ENCODE data around the gene ALDH1A3.

The ALDH1A3 gene

DNA sequence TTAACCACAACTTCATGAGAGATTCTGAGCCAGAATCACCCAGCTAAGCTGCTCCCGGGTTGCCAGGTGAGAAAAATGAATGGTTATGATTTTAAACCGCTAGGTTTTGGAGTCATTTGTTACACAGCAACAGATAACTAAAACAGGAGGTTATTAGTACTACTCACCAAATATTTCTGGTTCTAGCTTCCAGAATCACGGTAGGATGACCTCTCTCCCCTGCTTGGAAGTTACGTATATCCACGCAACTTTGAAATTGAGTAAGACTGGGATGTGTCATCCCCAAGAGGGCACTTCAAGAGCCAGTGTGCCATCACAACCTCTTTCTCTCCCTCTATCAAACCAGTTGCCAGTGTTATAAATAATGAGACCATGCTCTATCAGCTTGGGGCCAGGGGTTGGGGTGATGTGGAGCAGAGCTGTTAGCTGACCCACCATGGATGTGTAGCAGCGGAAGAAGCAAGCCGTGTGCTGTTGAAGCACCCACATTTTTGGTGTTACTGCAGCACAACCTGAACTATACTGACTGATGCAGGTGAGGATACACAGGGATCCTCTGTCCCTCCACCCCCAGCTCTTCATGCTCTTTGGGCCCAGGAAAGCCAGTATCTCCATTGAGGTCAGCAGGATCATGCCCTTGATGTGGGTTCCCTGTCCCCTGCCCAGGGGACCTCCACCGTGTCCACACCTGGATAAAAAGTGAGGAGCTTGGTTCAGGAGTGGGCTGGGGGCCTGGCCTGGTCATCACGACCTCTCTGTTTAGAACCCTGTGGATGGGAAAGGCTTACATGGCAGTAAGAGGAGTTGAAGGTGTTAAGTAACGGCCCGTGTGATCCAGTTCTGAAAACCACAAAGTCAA is 19.4 kb upstream of the ALDH1A3 start:
- DNase-seq: no peak

DNA sequence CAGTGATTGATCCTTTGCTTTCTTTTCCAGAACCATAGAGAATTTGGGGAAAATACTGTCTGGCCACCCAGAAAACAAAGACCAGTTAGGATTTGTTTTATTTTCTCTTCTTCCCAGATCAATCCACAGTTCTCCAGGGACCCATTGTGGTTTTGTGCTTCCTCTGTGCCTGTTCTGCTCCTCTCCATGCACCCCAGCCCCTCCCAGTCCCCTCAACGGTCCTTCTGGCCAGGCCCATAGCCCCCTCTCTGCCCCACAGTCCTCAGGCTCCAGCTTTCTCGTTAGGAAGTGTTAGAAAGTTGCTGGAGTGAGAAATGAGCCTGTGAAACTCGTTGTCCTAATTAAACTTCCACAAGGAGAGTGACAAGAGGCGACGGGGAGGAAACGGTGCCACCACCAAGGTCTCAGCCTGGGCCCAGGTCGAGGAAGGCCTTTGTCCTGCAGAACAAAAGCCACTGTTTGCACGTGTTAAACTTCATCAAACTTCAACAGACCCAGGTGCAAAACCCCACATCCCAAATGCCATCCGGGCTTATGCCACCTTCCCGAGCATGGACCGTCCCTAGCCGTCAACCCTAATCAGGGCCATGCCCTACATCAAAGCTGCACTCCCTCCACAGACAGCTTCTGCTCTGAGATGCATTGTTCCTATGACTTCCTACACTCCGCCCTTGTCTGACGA is 18.7 kb upstream of the ALDH1A3 start:
- DNase-seq: no peak

GRCh38 chr15:100861511-100861991 is 18.1 kb upstream of the ALDH1A3 start:
- DNase-seq: no peak

GRCh38 chr15:100862162-100862561 is 17.5 kb upstream of the ALDH1A3 start:
- no peak for DNase-seq

GRCh38 chr15:100863075-100863795 is 16.4 kb upstream of the ALDH1A3 start:
- DNase-seq: peak; percentile 74

DNA sequence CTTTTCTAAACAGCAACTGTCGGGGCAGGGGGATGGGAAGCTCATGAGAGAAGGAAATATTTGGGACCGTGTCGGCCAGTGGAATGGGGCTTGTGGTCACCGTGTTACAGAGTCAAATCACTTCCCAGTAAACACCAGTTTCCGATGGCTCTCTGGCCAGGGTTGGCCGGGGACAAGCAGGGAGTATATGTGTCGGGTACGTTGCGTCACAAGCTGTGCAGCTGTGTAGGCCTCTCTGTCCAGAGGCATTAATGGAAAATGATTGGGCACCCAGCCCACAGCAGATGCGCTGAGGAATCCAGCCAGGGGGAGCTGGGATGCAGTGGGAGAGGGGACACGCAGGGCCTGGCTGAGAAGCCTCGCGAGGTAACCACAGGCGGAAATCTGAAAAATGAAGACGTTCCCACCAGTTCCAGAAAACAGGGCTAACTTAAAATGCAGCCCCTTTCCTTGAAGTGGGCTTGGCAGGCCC is 15.8 kb upstream of the ALDH1A3 start:
- peak; percentile 85 for DNase-seq

- no peak for DNase-seq
Observed at GRCh38 chr15:100866386-100867330, 13.0 kb upstream of the ALDH1A3 start.

- DNase-seq: no peak
Observed at GRCh38 chr15:100867433-100867832, 12.2 kb upstream of the ALDH1A3 start.

- no peak for DNase-seq
Observed at GRCh38 chr15:100869151-100869999, 10.3 kb upstream of the ALDH1A3 start.

GRCh38 chr15:100873029-100873677 is 6.5 kb upstream of the ALDH1A3 start:
- peak; percentile 85 for DNase-seq

DNA sequence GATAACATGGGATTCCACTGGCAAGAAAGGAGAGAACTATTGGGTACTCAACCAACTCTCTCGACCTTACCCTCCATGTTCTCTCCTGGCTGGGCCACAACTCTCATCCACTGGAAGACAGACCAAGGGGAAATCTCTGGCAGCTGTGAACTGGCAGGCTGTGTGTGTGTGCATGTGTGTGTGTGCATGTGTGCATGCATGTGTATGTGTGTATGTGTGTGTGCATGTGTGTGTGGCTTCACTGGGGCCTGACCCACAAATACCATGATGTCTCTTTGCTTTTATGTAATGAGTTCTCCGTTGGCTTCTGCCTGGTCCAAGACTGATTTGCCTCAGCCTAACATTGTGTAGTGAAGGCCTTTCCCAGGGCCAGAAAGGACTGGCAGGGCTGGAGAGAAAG is 4.1 kb upstream of the ALDH1A3 start:
- no peak for DNase-seq

- no peak for DNase-seq
Observed at GRCh38 chr15:100875976-100876375, 3.7 kb upstream of the ALDH1A3 start.

DNA sequence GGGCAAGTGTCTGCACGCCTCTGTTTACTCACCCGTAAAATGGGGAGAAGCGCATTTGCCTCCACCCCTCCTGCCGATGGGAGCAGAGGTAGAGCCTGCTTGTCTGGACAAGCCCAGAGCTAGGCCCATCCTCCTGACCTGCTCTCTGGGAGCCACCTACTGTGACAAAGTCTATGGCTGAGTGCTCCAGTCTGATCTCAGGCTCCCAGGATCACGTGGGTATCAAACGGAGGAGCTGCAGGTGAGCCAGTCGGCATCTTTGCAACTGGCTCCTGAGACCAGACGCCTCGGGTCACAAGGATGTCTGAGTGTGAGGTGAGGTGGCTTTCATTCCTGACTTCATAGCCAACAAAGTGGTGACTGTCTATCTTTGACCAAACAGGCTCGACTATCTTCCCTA is 2.1 kb upstream of the ALDH1A3 start:
- no peak for DNase-seq

DNA sequence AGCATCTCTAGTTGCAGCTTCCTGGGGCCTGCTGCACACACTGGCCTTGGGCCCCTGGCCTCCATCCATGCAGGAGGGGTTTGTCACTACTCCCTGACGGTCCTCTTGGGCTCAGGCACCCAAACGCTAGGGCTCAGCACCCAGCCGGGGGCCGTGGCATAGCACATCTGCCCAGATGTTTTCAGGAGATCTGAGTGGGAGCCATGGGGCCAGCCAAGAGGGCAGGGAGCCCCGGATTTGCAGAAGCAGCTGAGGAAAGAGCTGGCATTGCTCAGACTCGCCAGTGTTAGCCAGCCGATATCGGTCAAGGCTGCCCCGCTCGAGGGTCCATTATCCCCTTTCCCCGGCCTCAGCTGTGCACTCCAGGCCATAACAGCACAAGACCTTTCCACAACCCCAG is 1.5 kb upstream of the ALDH1A3 start:
- no peak for DNase-seq

- no peak for DNase-seq
Observed at GRCh38 chr15:100878648-100879047, 983 bp upstream of the ALDH1A3 start.

DNA sequence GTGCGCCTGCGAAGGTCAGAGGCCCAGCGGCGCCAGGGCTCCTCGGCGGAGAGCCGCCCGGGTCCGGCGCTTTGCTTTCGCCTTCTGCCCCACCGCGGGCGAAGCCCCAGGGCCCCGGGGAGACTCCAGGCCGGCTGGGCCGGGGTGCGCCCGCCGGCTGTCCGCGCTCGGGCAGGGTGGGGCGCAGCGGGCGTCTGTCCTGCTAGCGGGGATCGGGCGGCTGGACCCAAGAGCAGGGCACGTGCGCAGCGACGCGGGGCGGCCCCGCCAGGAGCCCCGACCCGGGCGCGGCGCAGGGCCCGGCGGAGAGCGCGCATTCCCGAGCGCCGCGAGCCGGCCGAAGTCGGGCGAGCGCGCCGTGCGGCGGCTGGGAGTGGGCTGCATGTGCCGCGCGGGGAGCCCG is 569 bp upstream of the ALDH1A3 start:
- no peak for DNase-seq

- DNase-seq: no peak
Observed at GRCh38 chr15:100880139-100880896, 687 bp downstream of the ALDH1A3 start.

GRCh38 chr15:100880897-100881242 is 1.2 kb downstream of the ALDH1A3 start:
- DNase-seq: no peak

DNA sequence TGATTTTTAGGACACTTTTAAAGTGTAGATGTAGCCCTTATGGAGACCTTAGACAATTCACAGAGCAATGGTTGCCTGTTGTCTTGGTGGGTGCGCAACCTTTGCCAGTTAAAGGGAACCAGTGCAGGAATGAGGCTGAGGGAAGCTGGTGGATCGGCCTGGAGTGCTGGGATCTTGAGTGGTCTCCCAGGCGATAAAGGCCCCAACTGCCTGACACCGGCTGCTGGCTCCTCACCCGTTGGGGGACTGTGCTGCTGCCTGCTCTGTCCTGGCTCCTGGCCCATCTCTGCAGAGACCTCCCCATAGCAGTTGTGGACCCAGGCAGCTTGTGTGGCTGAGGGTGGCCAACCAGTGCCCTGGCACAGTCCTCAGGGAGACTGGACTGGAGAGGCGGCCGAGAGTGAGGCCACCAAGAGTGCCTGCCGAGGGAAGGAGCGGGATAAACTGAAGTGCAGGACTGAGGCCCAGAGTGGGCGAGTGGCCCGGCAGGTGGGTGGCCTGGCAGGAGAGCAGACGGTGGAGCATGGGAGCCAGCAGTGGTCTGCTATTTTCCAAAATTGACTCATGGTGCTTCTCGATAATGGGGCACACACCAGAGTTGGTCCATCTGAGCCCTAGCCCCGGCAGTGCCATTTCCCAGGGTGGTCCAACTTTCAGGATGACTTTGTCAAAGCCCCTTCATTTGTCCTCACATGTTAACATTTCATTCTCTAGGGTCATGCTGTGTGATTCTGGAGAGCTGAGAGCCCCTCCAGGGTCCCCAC is 2.1 kb downstream of the ALDH1A3 start:
- no peak for DNase-seq

All from fibroblast of upper back skin (primary cell).